Ecto neural progenitor cell (in vitro differentiated cells): ENCODE data around the gene CD164L2.
A peak's percentile ranks its signal among the peaks of the same experiment; 100 is the strongest.
"Not testable (repeated sequence)": the region's sequence is repeated elsewhere in the genome, so short reads cannot be mapped to it uniquely, and the experiment has no call there.

Source experiments
- DNase-seq: peaks from one replicate; pipeline ENCODE4 v3.0.0-alpha.2; 2018; ENCODE audit warnings: low spot score

CD164L2 gene

GRCh38 chr1:27383039-27383605, at the start of gene CD164L2:
Gene CD164L2, minus strand, starts transcription at chr1:27383333. Its CDS starts 94 bp downstream, at chr1:27383239.
- peak; percentile 85 for DNase-seq

- DNase-seq: not testable (repeated sequence)
These were observed 49.6 kb upstream of the CD164L2 start for GRCh38 chr1:27432725-27433124.

DNA sequence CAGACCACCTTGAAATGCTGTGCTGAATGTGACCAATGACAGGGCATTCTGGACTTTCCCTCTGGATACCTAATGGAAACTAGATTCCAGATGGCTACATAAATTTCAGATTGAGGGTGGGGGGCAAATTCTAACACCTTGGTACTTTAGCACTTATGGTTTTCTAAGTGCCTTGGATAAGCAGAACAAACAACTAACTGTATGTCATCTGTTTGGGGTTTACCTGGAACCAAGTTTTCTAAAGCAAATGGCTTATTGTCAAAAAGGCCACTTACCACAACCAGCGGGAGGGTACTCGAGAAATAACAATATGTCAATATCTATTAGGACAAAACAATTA, 48.4 kb upstream of the CD164L2 start:
- no peak for DNase-seq

DNA sequence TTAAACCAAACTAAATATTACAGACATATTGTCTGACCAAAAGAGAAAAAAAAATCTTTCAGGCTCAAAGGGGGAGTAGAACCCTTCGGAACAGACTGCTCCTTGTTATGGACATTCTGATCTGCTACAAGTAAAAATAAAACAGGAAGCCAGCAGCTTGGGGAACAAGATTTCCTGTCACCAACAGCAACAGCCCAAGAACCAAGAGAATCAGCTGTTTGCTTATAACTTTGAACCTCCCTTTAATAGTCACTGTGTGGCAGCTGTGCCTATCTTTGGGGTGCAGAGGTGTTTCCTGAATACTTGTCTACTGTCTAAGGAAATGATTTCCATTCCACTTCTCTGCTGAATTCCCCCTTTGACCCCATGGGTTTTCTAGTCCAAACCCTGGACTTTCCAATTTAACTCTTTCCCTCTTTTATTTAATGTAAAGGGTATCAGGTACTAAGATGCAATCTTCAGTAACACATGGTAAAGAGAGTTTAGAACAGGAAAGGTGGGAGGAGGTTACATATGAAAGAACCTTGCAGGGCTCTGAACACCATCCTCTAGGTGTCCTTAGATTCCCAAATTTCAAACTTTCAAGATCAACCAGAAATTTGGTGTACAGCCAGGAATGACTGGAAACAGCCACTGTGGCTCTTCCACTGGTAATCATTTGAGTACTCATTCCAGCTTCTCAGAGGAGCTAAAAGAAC, 47.9 kb upstream of the CD164L2 start:
- no peak for DNase-seq

DNA sequence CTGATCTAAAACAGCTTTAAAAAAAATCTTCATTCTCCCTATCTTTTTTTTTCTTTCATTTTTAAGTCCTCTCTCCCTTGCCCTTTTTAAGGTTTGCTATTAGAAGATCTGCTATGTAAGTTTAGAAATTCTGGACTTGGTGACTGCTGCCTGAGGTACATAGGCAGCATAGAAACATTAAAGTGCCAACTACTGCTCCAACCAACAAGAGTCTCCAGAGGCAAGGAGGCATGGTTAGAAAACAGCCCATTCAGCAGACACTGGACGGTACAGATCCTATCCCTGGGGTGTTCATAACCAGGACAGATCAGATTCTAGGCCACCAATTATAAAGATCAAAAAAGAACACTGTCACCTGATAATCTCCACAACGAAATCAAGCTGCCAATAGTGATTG, 45.9 kb upstream of the CD164L2 start:
- DNase-seq: no peak

GRCh38 chr1:27428316-27429028, 45.3 kb upstream of the CD164L2 start:
- DNase-seq: no peak

DNA sequence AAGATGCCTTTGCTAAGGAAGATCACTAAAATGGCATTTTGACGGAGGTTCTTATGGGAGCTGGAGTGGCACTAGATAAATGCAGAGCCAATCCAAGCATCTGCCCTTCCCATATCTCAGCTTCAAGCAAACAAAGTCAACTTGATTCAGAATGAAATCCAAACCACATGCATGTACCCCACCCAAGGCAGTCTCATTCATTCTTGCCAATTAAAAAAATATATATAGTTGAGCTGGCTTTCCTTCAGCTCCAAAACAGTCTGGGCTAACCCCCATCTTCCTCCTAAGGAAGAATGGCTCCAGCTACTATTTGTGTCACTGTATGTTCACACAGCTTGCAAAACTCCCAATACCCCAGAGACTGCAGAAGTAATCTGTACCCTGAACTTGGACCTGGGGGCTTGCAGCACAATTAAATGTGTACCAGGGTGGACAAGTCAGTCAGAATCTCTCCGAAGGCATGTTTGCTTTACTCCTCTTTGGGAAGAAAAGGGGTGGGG, 44.7 kb upstream of the CD164L2 start:
- no peak for DNase-seq

DNA sequence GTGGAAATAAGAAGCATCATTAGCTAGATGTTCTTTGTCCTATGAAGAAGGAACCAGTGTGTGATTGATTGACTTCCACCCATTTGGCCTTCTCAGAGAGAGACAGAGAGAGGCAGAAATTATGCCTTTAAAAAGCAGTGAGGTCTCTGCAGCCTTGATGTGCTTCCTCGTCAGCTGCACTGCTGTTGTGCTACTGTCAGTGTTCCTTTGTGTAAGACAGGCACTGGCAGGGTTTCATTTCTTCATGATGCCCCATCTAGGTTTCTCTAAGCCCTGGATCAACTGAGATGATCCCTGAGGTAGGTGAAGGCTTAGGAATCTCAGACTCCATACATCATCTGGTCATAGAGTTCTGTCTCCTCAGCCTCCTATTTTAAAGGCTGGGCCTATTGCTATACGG, 44.2 kb upstream of the CD164L2 start:
- DNase-seq: no peak

DNA sequence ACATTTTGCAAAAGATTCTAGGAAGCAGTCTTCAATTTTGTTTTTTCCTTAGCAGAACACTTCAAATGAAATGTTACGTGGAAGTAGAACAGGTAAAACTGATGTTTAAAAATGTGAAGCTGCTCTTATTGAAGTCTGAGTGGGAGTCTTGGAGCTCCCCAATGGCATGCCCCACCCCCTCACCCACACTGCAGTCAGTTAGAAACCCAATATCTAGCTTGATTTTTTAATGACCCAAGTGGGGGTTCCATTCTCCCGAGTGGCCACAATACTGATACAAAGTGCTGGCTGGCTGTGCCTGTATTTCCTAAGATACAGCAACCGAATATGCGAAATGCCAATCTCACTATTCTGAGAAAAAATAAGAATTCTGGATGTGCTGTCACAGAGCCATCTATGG, 40.6 kb upstream of the CD164L2 start:
- no peak for DNase-seq

DNA sequence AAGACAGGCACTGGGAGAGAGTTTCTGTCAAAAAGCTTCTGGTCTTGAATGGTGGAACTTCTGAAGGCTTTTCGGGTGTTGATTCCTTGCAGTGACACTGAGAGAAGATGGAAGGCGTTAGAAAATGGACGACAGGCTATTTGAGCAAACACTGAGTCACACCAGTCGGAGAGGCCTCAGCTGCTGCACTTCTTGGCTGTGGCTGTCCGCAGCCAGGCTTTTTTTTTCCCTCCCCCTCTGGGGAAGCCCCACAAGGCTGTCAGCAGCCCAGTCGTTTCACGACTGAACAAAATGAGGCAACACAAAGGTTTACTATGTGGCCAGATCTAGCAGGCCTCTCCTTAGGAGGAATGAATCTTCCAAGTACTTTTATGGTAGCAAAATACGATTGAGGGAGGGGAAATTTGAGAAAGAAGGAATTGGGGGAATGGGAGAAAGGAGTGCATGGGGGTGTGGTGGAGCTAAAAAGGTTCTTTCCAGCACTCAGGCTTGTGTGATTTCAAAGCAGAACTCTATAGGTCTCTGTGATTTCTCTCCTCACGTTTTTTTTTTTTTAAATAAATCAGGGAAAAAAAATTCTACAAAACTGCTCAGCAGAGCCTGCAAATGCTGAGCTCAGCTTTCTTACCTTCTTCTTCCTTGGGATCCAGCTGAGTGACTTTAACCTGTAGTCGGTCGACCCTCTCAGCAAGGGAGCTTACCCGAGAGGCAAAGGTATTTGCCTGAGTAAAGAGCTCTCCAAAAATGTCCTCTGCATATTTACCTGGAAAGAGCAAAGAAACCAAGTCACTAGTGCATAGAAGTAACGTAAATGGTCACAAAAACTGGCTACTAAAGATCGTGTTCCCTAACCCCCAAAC, 35.4 kb upstream of the CD164L2 start:
- no peak for DNase-seq

- no peak for DNase-seq
These were observed 34.6 kb upstream of the CD164L2 start for GRCh38 chr1:27417713-27418112.

GRCh38 chr1:27416387-27417111, 33.4 kb upstream of the CD164L2 start:
- no peak for DNase-seq

- DNase-seq: no peak
These were observed 31.0 kb upstream of the CD164L2 start for GRCh38 chr1:27414091-27414490.

GRCh38 chr1:27413004-27413403, 29.9 kb upstream of the CD164L2 start:
- no peak for DNase-seq

DNA sequence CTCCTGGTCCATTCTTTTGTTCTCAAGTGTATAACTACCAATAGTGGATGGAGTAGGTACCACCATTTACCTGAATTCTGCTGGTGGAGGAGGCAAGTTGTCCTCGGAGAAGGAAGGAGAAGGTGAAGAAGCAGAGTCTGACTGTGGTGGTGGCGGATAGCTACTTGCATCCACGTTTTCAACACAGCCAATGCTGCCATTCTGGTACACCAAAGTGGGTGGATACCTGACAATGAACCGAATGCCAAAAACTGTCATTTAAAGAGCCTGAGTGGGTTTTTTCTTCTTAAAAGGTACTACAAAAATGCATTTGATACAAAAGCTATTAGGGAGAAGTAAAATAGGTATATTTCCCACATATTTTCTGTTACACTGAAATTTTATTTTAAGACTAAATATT, 29.4 kb upstream of the CD164L2 start:
- DNase-seq: no peak

DNA sequence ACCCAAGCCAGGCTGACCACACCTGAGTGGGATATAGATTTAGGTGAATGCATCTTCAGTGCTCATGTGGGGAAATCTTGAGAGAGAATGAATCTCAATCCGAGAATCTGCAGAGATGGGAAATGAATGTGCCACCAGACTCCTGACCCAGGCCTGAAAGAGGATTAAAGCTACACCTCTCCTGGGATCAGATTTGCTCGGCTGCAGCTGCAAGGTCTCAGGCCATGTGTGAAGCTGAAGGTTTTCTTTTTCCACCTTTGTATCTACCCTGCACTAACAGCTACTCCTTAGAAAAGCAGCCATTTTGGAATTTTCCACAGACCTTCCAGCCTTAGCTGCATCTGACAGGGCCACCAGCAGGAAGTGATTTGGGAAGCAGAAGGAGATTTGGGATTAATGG, 27.6 kb upstream of the CD164L2 start:
- no peak for DNase-seq

GRCh38 chr1:27409669-27410068, 26.5 kb upstream of the CD164L2 start:
- DNase-seq: no peak

- DNase-seq: no peak
These were observed 25.0 kb upstream of the CD164L2 start for GRCh38 chr1:27408151-27408550.

DNA sequence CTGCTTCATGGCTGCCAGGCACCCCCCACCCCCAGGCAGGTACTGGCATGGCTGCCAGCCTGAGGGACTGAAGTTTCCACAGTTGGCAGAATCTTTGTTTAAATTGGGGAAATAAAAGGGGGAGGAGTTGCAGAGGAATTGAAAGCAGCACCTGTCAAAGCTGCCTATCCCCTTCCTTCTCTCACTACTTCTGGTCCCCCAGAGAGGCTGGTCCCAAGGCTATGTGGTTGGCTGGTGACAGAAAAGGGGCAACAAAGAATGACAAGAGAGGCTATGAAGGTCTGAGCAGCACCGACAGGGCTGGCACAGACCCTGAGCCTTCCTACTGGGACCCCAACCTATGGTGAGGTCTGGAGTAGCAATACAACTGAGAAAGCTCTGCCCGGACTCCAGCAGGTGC, 23.7 kb upstream of the CD164L2 start:
- not testable (repeated sequence) for DNase-seq

- DNase-seq: no peak
These were observed 23.2 kb upstream of the CD164L2 start for GRCh38 chr1:27406362-27406680.

DNA sequence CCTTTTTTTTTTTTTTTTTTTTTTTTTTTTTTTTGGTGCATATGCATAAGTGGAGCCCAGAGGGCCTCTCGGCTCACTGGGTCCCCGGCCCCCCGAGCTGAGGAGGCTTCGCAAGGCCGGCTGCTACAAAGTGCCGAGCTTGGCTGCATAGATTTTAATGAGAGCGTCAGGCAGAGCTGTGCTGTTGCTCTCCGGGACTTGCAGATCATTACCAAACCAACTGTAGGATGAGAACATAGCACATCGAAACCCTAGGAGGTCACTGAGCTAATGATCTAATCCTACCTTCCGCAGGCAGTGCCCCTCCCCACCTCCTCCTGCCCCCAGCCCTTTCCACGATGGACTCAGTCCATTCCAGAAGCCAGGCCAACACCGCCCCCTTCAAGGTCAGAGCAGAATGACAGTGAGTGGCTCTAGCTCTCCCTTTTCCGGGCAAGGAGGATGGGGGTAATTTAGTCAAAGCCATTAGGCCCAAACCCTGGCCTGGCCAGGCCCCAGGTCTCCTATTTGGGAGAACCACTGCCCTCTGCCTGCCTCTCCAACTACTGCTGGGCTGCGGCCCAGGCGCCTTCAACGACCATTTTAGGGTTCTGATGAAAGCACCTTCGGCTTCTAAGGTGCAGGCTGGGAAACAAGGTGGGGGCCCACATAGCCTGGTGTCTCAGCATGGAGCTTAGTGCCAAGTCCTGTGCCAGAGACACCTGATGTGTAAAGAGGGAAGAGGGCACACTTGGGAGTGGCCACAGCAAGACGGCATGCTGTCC, 22.6 kb upstream of the CD164L2 start:
- peak; percentile 59 for DNase-seq
